Keratinocyte (primary cell): Measurements from ENCODE around the gene HMGCS1. TPM values are rescaled to one million over a fixed set of nuclear protein-coding genes. Genes with fewer than 3 reads are reported as not detected.

Source experiments
- DNase-seq: peaks from one replicate; pipeline ENCODE4 v3.0.0-alpha.2; 2011; ENCODE audit warnings: low read depth, missing footprints, low spot score
- FAIRE-seq: peaks from 2 replicates; lab custom pipeline; 2011; peaks lifted over from hg19 to GRCh38; lab: Jason Lieb, UNC
- H2AFZ ChIP-seq: 2 replicates; pipeline ENCODE4 v1.6.0; 2012; ENCODE audit warnings: low read length, control low read depth, inconsistent platforms; ENCODE audit not compliant: control insufficient read depth
- H3K27ac ChIP-seq: 2 replicates; pipeline ENCODE4 v1.5.1; 2011; ENCODE audit warnings: low read length; ENCODE audit not compliant: control insufficient read depth, insufficient read depth
- H3K27me3 ChIP-seq: 3 replicates; pipeline ENCODE4 v1.6.0; 2011; ENCODE audit warnings: low read length; ENCODE audit not compliant: control insufficient read depth, insufficient read depth; ENCODE audit errors: extremely low read depth
- H3K36me3 ChIP-seq, 2 experiments: 2 replicates in 1 of 2; 3 replicates in 1 of 2; pipeline ENCODE4 v1.5.1; 2011; ENCODE audit warnings: low read length in 2 of 2, mild to moderate bottlenecking in 1 of 2; ENCODE audit not compliant: control insufficient read depth in 2 of 2, insufficient read depth in 2 of 2; ENCODE audit errors: extremely low read depth in 1 of 2
- H3K4me1 ChIP-seq: 3 replicates; pipeline ENCODE4 v1.5.1; 2011; ENCODE audit warnings: low read length; ENCODE audit not compliant: control insufficient read depth, insufficient read depth; ENCODE audit errors: extremely low read depth
- H3K4me2 ChIP-seq: 3 replicates; pipeline ENCODE4 v1.6.0; 2011; ENCODE audit warnings: low read depth, low read length; ENCODE audit not compliant: control insufficient read depth, insufficient read depth; ENCODE audit errors: extremely low read depth
- H3K4me3 ChIP-seq, 3 experiments: fragments of 200-600 bp in 1 of 3; sonication (generic) in 1 of 3; 2 replicates in 2 of 3; 3 replicates in 1 of 3; pipeline ENCODE4 v1.5.1; 2011 to 2016; ENCODE audit warnings: low read length in 3 of 3, mild to moderate bottlenecking in 3 of 3, control low read depth in 2 of 3, inconsistent platforms in 1 of 3, low read depth in 1 of 3, mixed read lengths in 1 of 3, mixed run types in 1 of 3, moderate library complexity in 1 of 3; ENCODE audit not compliant: control insufficient read depth in 2 of 3, insufficient read depth in 2 of 3; ENCODE audit errors: extremely low read depth in 1 of 3
- H3K79me2 ChIP-seq: 2 replicates; pipeline ENCODE4 v1.6.0; 2012; ENCODE audit warnings: low read length; ENCODE audit not compliant: control insufficient read depth, insufficient read depth
- H3K9ac ChIP-seq: 3 replicates; pipeline ENCODE4 v1.6.0; 2011; ENCODE audit warnings: low read length; ENCODE audit not compliant: control insufficient read depth, insufficient read depth; ENCODE audit errors: extremely low read depth
- H3K9me1 ChIP-seq: 3 replicates; pipeline ENCODE4 v1.6.0; 2011; ENCODE audit warnings: low read length; ENCODE audit not compliant: control insufficient read depth, insufficient read depth; ENCODE audit errors: extremely low read depth
- H3K9me3 ChIP-seq: 2 replicates; pipeline ENCODE4 v1.5.1; 2012; ENCODE audit warnings: low read depth, low read length; ENCODE audit not compliant: control insufficient read depth
- H4K20me1 ChIP-seq: 3 replicates; pipeline ENCODE4 v1.6.0; 2011; ENCODE audit warnings: low read length; ENCODE audit not compliant: control insufficient read depth, insufficient read depth; ENCODE audit errors: extremely low read depth
- CTCF ChIP-seq, 3 experiments: IDR thresholded peaks in 1 of 3; conservative IDR thresholded peaks in 1 of 3; optimal IDR thresholded peaks in 1 of 3; 2 replicates in 2 of 3; 3 replicates in 1 of 3; pipeline versions ENCODE3 to v1.5.1; 2011; ENCODE audit warnings: low read length in 3 of 3, mild to moderate bottlenecking in 3 of 3, moderate library complexity in 2 of 3, control low read depth in 1 of 3, inconsistent platforms in 1 of 3; ENCODE audit not compliant: insufficient read depth in 2 of 3; ENCODE audit errors: extremely low read depth in 1 of 3
- EZH2 ChIP-seq: IDR thresholded peaks from one replicate; pipeline ENCODE4 v1.6.1; 2012; ENCODE audit warnings: inconsistent platforms, mild to moderate bottlenecking, low read length, moderate library complexity
- dilution Hi-C: fragments of 300-500 bp; cut with MboI; formaldehyde crosslinking; loops from one replicate; pipeline ENCODE4 v1.7.0; 2020; ENCODE audit warnings: low sequenced_read_pairs; ENCODE audit not compliant: extremely low pct_ligation_motif_present
- polyA plus RNA-seq, 5 experiments: library from polyadenylated mRNA; depleted of rRNA in 3 of 5; stranded (reverse) in 3 of 5; stranded (forward) in 1 of 5; unstranded in 1 of 5; fragments of >200 nt; gene quantifications; 1 replicate in 1 of 5; 2 replicates in 3 of 5; 3 replicates in 1 of 5; pipeline versions ENCODE4 v1.2.1 to v1.2.3, GENCODE V29; 2011 to 2012; ENCODE audit warnings: missing spikeins in 2 of 5, low read depth in 1 of 5, low replicate concordance in 1 of 5

The HMGCS1 gene
- polyA plus RNA-seq, 1 donor (not counting 4 experiments of a cell fraction or from before 2014, with no cell fraction given), result 512 TPM

- FAIRE-seq (no peak), DNase-seq (no peak)
- TF ChIP-seq EZH2 (no peak), CTCF (optimal IDR thresholded peaks at IDR 0.05 in 1 of 3, IDR thresholded peaks at IDR 0.05 in 1 of 3, conservative IDR thresholded peaks at IDR 0.05 in 1 of 3; ENCODE audit: extremely low read depth in 1 of 3, insufficient read depth in 2 of 3, low read length in 3 of 3) (no peak)
Observed at GRCh38 chr5:43256261-43256966, 56.8 kb downstream of the HMGCS1 start.

GRCh38 chr5:43255704-43256103 lies 57.5 kb downstream of the HMGCS1 start:
- Histone ChIP-seq H2AFZ (no peak overlapping the region), H4K20me1 (no peaks in the 10 kb centered on the region), H3K9me1 (no peaks in the 10 kb centered on the region), H3K9ac (no peak overlapping the region), H3K4me2 (no peak overlapping the region), H3K4me1 (no peaks in the 10 kb centered on the region), H3K27me3 (peaks cover 3% of the 10 kb centered on the region), H3K27ac (no peak overlapping the region), H3K4me3 (no peak overlapping the region), H3K9me3 (no peaks in the 10 kb centered on the region), H3K36me3 (no peaks in the 10 kb centered on the region), H3K79me2 (no peaks in the 10 kb centered on the region)
- FAIRE-seq (no peak), DNase-seq (no peak)
- dilution Hi-C loops, result no loop called here
- TF ChIP-seq EZH2 (no peak), CTCF (optimal IDR thresholded peaks at IDR 0.05 in 1 of 3, IDR thresholded peaks at IDR 0.05 in 1 of 3, conservative IDR thresholded peaks at IDR 0.05 in 1 of 3; ENCODE audit: extremely low read depth in 1 of 3, insufficient read depth in 2 of 3, low read length in 3 of 3) (no peak)

More at GRCh38 chr5:43256261-43256966, 56.8 kb downstream of the HMGCS1 start:
- H2AFZ ChIP-seq, result no peak overlapping the region
- peaks cover 3% of the 10 kb centered on the region for H3K27me3 ChIP-seq
- dilution Hi-C loops, result no loop called here
- no peak overlapping the region for H3K9ac ChIP-seq
- H3K9me3 ChIP-seq, result no peaks in the 10 kb centered on the region
- H3K4me1 ChIP-seq, result no peaks in the 10 kb centered on the region
- no peak overlapping the region for H3K4me3 ChIP-seq
- no peaks in the 10 kb centered on the region for H3K79me2 ChIP-seq
- H3K4me2 ChIP-seq, result no peak overlapping the region
- no peaks in the 10 kb centered on the region for H3K9me1 ChIP-seq
- no peak overlapping the region for H3K27ac ChIP-seq
- no peaks in the 10 kb centered on the region for H4K20me1 ChIP-seq
- H3K36me3 ChIP-seq, result no peaks in the 10 kb centered on the region
